GM18505 (cell line): Measurements from ENCODE around the gene MAPK11.

Experiments used
- ATAC-seq: cut with Tn5 transposase; IDR thresholded peaks from one replicate; pipeline ENCODE4 v1.9.1; 2021; ENCODE audit not compliant: unreplicated experiment
- POLR2A ChIP-seq: IDR thresholded peaks from 4 replicates; pipeline ENCODE4 v1.6.1; 2011; ENCODE audit warnings: borderline replicate concordance; ENCODE audit not compliant: insufficient read depth, insufficient read length; ENCODE audit errors: extremely low read depth

The MAPK11 gene

GRCh38 chr22:50244420-50245213, 25.6 kb downstream of the MAPK11 start, which contains the start of gene TUBGCP6:
Gene TUBGCP6 (minus strand): TSS chr22:50245023. CDS start chr22:50244459, 564 bp downstream.
- peak; percentile 73 for ATAC-seq
- TF ChIP-seq POLR2A = peak; percentile 92

- ATAC-seq = no peak
- TF ChIP-seq POLR2A = no peak
Measured at GRCh38 chr22:50243685-50244419, 26.3 kb downstream of the MAPK11 start.

GRCh38 chr22:50242406-50242949, 27.7 kb downstream of the MAPK11 start:
- TF ChIP-seq POLR2A = no peak
- no peak for ATAC-seq

- no peak for TF ChIP-seq POLR2A
- ATAC-seq = no peak
Measured at GRCh38 chr22:50238755-50239154, 31.4 kb downstream of the MAPK11 start.

GRCh38 chr22:50236731-50237409, 33.3 kb downstream of the MAPK11 start:
- no peak for ATAC-seq
- no peak for TF ChIP-seq POLR2A

GRCh38 chr22:50233223-50233622, 37.0 kb downstream of the MAPK11 start:
- TF ChIP-seq POLR2A = no peak
- no peak for ATAC-seq

GRCh38 chr22:50232481-50233151, 37.6 kb downstream of the MAPK11 start:
- no peak for ATAC-seq

GRCh38 chr22:50229370-50229769, 40.8 kb downstream of the MAPK11 start:
- no peak for TF ChIP-seq POLR2A
- no peak for ATAC-seq

More at GRCh38 chr22:50232481-50233151, 37.6 kb downstream of the MAPK11 start:
- TF ChIP-seq POLR2A = no peak

GRCh38 chr22:50228366-50228765, 41.8 kb downstream of the MAPK11 start:
- TF ChIP-seq POLR2A = no peak
- no peak for ATAC-seq

- ATAC-seq = no peak
- TF ChIP-seq POLR2A = no peak
Measured at GRCh38 chr22:50227579-50228215, 42.5 kb downstream of the MAPK11 start.

GRCh38 chr22:50226875-50227165, 43.4 kb downstream of the MAPK11 start:
- no peak for TF ChIP-seq POLR2A
- ATAC-seq = no peak

- no peak for ATAC-seq
- no peak for TF ChIP-seq POLR2A
Measured at GRCh38 chr22:50226063-50226874, 43.9 kb downstream of the MAPK11 start.

GRCh38 chr22:50225200-50225969, 44.8 kb downstream of the MAPK11 start:
- TF ChIP-seq POLR2A = no peak
- ATAC-seq = no peak
